A549 (cell line): ENCODE data around the gene PICK1.

ENCODE experiments used
- EP300 ChIP-seq, 2 experiments: fragments of >200 bp; sonication (Bioruptor Twin); formaldehyde crosslinking; IDR thresholded peaks; 2 replicates in 1 of 2; 3 replicates in 1 of 2; pipeline ENCODE4 v1.6.1; 2016 to 2017
- MYC ChIP-seq: IDR thresholded peaks from 2 replicates; pipeline ENCODE4 v1.6.1; 2012; ENCODE audit warnings: mild to moderate bottlenecking, inconsistent platforms, low read length, improper control_type of control experiment, borderline replicate concordance
- NFE2L2 ChIP-seq: fragments of 150-350 bp; conservative IDR thresholded peaks from 2 replicates; pipeline ENCODE4 v1.6.1; 2014; ENCODE audit warnings: low read length
- POLR2A ChIP-seq: IDR thresholded peaks from 2 replicates; pipeline ENCODE4 v1.6.1; 2012; ENCODE audit warnings: mild to moderate bottlenecking, low read length
- RAD21 ChIP-seq, 2 experiments: fragments of >200 bp in 1 of 2; sonication (Bioruptor Twin) in 1 of 2; formaldehyde crosslinking in 1 of 2; IDR thresholded peaks in 1 of 2; conservative IDR thresholded peaks in 1 of 2; 2 replicates in 1 of 2; 3 replicates in 1 of 2; pipeline ENCODE4 v1.6.1; 2012 to 2018; ENCODE audit warnings: inconsistent platforms in 1 of 2
- TF ChIP-seq, protein P1 (sequence below): fragments of 200-600 bp; sonication (generic); IDR thresholded peaks from 2 replicates; pipeline ENCODE4 v1.6.1; 2016; ENCODE audit warnings: antibody characterized with exemption, mild to moderate bottlenecking, moderate library complexity
- TF ChIP-seq, protein P2 (sequence below): fragments of >200 bp; sonication (Bioruptor Twin); formaldehyde crosslinking; IDR thresholded peaks from 3 replicates; pipeline ENCODE4 v1.5.1; 2016
- TF ChIP-seq, protein P3 (sequence below): fragments of 450-650 bp; IDR thresholded peaks from 2 replicates; pipeline ENCODE4 v1.6.1; 2014; ENCODE audit warnings: antibody characterized with exemption

DNA sequence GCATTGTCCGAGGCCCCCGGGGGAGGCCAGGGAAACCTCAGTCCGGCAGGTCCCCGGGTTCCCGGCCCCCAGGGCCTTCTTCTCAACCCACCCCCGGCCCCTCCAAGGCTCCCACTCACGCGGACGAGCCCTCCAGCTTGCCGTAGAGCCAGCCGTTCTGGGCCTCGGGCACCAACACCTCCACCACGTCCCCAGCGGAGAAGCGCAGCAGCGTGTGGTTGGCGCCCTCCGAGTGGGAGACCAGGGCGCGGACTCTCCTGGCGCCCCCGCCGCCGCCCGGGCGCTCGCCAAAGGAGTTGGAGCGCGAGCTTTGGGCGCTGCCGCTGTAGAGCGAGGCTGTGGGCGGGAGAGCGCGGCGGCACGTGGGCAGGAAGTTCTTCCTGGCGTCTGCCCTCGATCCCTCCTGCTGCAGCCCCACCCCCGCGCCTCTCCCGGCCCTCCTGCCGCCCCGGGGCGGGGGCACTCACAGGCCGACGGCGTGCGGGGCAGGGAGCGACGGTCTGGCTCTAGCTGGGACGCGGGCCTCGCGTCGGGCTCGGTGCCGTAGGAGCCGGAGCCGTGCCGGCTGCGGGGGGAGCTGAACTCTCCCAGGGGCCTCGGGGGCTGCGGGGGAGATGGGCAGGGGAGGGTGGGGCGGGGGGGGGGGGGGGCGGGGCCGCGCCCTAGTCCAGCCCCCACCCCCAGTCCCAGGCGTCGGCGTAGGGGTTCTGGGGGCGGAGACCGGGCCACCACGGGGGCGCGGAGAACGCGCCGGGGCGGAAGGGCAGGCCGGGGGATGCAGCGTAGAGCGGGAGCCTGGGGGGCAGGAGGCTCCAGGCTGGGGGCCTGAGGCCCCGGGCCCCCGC lies 31.6 kb downstream of the PICK1 start:
- TF ChIP-seq, protein P1, sequence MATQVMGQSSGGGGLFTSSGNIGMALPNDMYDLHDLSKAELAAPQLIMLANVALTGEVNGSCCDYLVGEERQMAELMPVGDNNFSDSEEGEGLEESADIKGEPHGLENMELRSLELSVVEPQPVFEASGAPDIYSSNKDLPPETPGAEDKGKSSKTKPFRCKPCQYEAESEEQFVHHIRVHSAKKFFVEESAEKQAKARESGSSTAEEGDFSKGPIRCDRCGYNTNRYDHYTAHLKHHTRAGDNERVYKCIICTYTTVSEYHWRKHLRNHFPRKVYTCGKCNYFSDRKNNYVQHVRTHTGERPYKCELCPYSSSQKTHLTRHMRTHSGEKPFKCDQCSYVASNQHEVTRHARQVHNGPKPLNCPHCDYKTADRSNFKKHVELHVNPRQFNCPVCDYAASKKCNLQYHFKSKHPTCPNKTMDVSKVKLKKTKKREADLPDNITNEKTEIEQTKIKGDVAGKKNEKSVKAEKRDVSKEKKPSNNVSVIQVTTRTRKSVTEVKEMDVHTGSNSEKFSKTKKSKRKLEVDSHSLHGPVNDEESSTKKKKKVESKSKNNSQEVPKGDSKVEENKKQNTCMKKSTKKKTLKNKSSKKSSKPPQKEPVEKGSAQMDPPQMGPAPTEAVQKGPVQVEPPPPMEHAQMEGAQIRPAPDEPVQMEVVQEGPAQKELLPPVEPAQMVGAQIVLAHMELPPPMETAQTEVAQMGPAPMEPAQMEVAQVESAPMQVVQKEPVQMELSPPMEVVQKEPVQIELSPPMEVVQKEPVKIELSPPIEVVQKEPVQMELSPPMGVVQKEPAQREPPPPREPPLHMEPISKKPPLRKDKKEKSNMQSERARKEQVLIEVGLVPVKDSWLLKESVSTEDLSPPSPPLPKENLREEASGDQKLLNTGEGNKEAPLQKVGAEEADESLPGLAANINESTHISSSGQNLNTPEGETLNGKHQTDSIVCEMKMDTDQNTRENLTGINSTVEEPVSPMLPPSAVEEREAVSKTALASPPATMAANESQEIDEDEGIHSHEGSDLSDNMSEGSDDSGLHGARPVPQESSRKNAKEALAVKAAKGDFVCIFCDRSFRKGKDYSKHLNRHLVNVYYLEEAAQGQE: no peak
- TF ChIP-seq, protein P2, sequence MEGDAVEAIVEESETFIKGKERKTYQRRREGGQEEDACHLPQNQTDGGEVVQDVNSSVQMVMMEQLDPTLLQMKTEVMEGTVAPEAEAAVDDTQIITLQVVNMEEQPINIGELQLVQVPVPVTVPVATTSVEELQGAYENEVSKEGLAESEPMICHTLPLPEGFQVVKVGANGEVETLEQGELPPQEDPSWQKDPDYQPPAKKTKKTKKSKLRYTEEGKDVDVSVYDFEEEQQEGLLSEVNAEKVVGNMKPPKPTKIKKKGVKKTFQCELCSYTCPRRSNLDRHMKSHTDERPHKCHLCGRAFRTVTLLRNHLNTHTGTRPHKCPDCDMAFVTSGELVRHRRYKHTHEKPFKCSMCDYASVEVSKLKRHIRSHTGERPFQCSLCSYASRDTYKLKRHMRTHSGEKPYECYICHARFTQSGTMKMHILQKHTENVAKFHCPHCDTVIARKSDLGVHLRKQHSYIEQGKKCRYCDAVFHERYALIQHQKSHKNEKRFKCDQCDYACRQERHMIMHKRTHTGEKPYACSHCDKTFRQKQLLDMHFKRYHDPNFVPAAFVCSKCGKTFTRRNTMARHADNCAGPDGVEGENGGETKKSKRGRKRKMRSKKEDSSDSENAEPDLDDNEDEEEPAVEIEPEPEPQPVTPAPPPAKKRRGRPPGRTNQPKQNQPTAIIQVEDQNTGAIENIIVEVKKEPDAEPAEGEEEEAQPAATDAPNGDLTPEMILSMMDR: no peak
- TF ChIP-seq, protein P3, sequence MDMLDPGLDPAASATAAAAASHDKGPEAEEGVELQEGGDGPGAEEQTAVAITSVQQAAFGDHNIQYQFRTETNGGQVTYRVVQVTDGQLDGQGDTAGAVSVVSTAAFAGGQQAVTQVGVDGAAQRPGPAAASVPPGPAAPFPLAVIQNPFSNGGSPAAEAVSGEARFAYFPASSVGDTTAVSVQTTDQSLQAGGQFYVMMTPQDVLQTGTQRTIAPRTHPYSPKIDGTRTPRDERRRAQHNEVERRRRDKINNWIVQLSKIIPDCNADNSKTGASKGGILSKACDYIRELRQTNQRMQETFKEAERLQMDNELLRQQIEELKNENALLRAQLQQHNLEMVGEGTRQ: no peak
- no peak for TF ChIP-seq EP300 (IDR thresholded peaks at IDR 0.05)
- no peak for TF ChIP-seq NFE2L2
- TF ChIP-seq RAD21 (conservative IDR thresholded peaks at IDR 0.05 in 1 of 2, IDR thresholded peaks at IDR 0.05 in 1 of 2): no peak
- TF ChIP-seq MYC: no peak
- no peak for TF ChIP-seq POLR2A
